ENCODE results near the gene SNHG17.

DNA sequence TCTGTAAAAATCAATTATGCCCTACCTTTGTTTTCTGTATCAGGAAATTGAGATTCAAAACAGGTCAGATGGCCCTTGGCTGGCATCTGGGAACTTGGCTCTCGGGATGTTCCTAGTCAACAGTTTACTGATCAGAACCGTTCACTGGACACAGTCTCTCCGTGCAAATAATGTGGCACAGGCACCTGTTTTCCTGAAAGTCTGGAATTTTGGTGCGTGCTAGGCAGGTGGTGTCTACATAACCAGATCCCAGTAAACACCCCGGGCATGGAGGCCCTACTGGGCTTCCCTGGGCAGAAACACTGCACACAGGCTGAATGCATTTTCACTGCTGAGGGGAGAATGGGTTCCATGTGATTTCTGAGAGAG lies 7.5 kb downstream of the SNHG17 start:
- TF ChIP-seq, protein P1, sequence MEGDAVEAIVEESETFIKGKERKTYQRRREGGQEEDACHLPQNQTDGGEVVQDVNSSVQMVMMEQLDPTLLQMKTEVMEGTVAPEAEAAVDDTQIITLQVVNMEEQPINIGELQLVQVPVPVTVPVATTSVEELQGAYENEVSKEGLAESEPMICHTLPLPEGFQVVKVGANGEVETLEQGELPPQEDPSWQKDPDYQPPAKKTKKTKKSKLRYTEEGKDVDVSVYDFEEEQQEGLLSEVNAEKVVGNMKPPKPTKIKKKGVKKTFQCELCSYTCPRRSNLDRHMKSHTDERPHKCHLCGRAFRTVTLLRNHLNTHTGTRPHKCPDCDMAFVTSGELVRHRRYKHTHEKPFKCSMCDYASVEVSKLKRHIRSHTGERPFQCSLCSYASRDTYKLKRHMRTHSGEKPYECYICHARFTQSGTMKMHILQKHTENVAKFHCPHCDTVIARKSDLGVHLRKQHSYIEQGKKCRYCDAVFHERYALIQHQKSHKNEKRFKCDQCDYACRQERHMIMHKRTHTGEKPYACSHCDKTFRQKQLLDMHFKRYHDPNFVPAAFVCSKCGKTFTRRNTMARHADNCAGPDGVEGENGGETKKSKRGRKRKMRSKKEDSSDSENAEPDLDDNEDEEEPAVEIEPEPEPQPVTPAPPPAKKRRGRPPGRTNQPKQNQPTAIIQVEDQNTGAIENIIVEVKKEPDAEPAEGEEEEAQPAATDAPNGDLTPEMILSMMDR (conservative IDR thresholded peaks at IDR 0.05 in 1 of 2, IDR thresholded peaks at IDR 0.05 in 1 of 2; ENCODE audit: extremely low read depth in 1 of 2, insufficient read depth in 1 of 2, low read depth in 1 of 2, low read length in 2 of 2) = no peak
- TF ChIP-seq EZH2 (IDR thresholded peaks at IDR 0.05; ENCODE audit: borderline replicate concordance, low read length) = no peak

All from mammary epithelial cell (primary cell).